GM23248 (cell line): ENCODE measurements around the gene MYEOV. TPM values are rescaled to one million over a fixed set of nuclear protein-coding genes. Genes with fewer than 3 reads are reported as not detected.
A peak's percentile ranks its signal among the peaks of the same experiment; 100 is the strongest.

Source experiments
- DNase-seq: peaks from one replicate; pipeline ENCODE4 v3.0.0-alpha.2; 2015
- H2AFZ ChIP-seq: fragments of 200-600 bp; sonication (generic); 2 replicates; pipeline ENCODE4 v1.6.1; 2016; ENCODE audit warnings: antibody characterized with exemption
- H3F3A ChIP-seq: fragments of 200-600 bp; sonication (generic); 2 replicates; pipeline ENCODE4 v1.6.1; 2016; ENCODE audit warnings: mild to moderate bottlenecking, antibody characterized with exemption, mixed run types; ENCODE audit not compliant: insufficient read depth
- H3K27ac ChIP-seq: fragments of 200-600 bp; sonication (generic); 2 replicates; pipeline ENCODE4 v1.5.1; 2016; ENCODE audit warnings: mild to moderate bottlenecking
- H3K27me3 ChIP-seq: fragments of 200-600 bp; sonication (generic); replicated peaks from 2 replicates; pipeline ENCODE4 v1.6.1; 2016; ENCODE audit warnings: mild to moderate bottlenecking; ENCODE audit not compliant: insufficient read depth
- H3K36me3 ChIP-seq: fragments of 200-600 bp; sonication (generic); 2 replicates; pipeline ENCODE4 v1.6.1; 2016; ENCODE audit warnings: low read depth, mild to moderate bottlenecking
- H3K4me1 ChIP-seq: fragments of 200-600 bp; sonication (generic); 2 replicates; pipeline ENCODE4 v1.6.1; 2016; ENCODE audit warnings: mild to moderate bottlenecking; ENCODE audit not compliant: insufficient read depth
- H3K4me2 ChIP-seq: fragments of 200-600 bp; sonication (generic); one replicate; pipeline ENCODE4 v1.6.1; 2016; ENCODE audit warnings: mild to moderate bottlenecking; ENCODE audit not compliant: unreplicated experiment
- H3K4me3 ChIP-seq: fragments of 200-600 bp; sonication (generic); 2 replicates; pipeline ENCODE4 v1.5.1; 2016; ENCODE audit warnings: mild to moderate bottlenecking
- H3K79me2 ChIP-seq: fragments of 200-600 bp; sonication (generic); 2 replicates; pipeline ENCODE4 v1.6.1; 2016; ENCODE audit warnings: mild to moderate bottlenecking; ENCODE audit not compliant: insufficient read depth
- H3K9ac ChIP-seq: fragments of 200-600 bp; sonication (generic); 2 replicates; pipeline ENCODE4 v1.6.1; 2016; ENCODE audit warnings: mild to moderate bottlenecking
- H3K9me2 ChIP-seq: fragments of 200-600 bp; sonication (generic); 2 replicates; pipeline ENCODE4 v1.6.1; 2016; ENCODE audit warnings: mixed run types, mild to moderate bottlenecking, moderate library complexity; ENCODE audit not compliant: insufficient read depth
- H3K9me3 ChIP-seq: fragments of 200-600 bp; sonication (generic); one replicate; pipeline ENCODE4 v1.6.1; 2017; ENCODE audit warnings: low read depth
- H4K20me1 ChIP-seq: fragments of 200-600 bp; sonication (generic); 2 replicates; pipeline ENCODE4 v1.6.0; 2016; ENCODE audit not compliant: insufficient read depth
- EZH2 ChIP-seq: fragments of 200-600 bp; sonication (generic); IDR thresholded peaks from 2 replicates; pipeline ENCODE4 v1.6.1; 2018; ENCODE audit warnings: antibody characterized with exemption, mild to moderate bottlenecking; ENCODE audit not compliant: insufficient read depth, poor library complexity, severe bottlenecking
- EZH2phosphoT487 ChIP-seq: fragments of 200-600 bp; sonication (generic); IDR thresholded peaks from 2 replicates; pipeline ENCODE4 v1.6.1; 2018; ENCODE audit warnings: antibody characterized with exemption, moderate library complexity, mild to moderate bottlenecking, low read depth; ENCODE audit not compliant: insufficient read depth
- WGBS, 2 experiments: methylation state at CpG; one replicate each; pipeline ENCODE4 v1.1.6; 2015 to 2017; ENCODE audit warnings: low lambda C conversion rate in 2 of 2, low coverage in 1 of 2; ENCODE audit errors: missing lambda C conversion rate in 2 of 2; 5-methylcytosine and 5-hydroxymethylcytosine counted together
- in situ Hi-C: fragments of 300-500 bp; cut with MboI; formaldehyde crosslinking; loops from 2 replicates; pipeline ENCODE4 v1.15.0; 2020
- polyA plus RNA-seq: library from polyadenylated mRNA; unstranded; fragments of >200 nt; fragmentation: Nextera tagmentation; extraction: Ambion mirVana; gene quantifications from 2 replicates; pipeline ENCODE4 v1.2.1, GENCODE V29; 2016
- total RNA-seq: library from RNA; depleted of rRNA; stranded (reverse); fragments of >200 nt; shearing (Covaris generic); gene quantifications from 2 replicates; pipeline ENCODE4 v1.2.3, GENCODE V29; 2014

MYEOV gene
- total and polyA plus RNA-seq, 2 experiments from 2014 or later = 0.86 to 7.2 TPM

- no peak overlapping the region for H3K4me3 ChIP-seq
- H3K27ac ChIP-seq = no peak overlapping the region
- no peaks in the 10 kb centered on the region for H3K36me3 ChIP-seq
- no peaks in the 10 kb centered on the region for H3K79me2 ChIP-seq
- H4K20me1 ChIP-seq = no peaks in the 10 kb centered on the region
- H2AFZ ChIP-seq = no peak overlapping the region
- H3K4me2 ChIP-seq = no peak overlapping the region
- DNase-seq = peak; percentile 25
- H3K9me3 ChIP-seq = no peaks in the 10 kb centered on the region
- no peaks in the 10 kb centered on the region for H3F3A ChIP-seq
- no peaks in the 10 kb centered on the region for H3K4me1 ChIP-seq
- no peak overlapping the region for H3K9ac ChIP-seq
- in situ Hi-C loops = no loop called here
- 59 to 63% methylated on average over 35 of the region's 35 CpGs for WGBS, 2 experiments
- peaks cover 28% of the 10 kb centered on the region for H3K27me3 ChIP-seq
- H3K9me2 ChIP-seq = no peaks in the 10 kb centered on the region
- TF ChIP-seq EZH2 (no peak), EZH2phosphoT487 (no peak)
These were observed 44.4 kb upstream of the MYEOV start for GRCh38 chr11:69249311-69250185.

DNA sequence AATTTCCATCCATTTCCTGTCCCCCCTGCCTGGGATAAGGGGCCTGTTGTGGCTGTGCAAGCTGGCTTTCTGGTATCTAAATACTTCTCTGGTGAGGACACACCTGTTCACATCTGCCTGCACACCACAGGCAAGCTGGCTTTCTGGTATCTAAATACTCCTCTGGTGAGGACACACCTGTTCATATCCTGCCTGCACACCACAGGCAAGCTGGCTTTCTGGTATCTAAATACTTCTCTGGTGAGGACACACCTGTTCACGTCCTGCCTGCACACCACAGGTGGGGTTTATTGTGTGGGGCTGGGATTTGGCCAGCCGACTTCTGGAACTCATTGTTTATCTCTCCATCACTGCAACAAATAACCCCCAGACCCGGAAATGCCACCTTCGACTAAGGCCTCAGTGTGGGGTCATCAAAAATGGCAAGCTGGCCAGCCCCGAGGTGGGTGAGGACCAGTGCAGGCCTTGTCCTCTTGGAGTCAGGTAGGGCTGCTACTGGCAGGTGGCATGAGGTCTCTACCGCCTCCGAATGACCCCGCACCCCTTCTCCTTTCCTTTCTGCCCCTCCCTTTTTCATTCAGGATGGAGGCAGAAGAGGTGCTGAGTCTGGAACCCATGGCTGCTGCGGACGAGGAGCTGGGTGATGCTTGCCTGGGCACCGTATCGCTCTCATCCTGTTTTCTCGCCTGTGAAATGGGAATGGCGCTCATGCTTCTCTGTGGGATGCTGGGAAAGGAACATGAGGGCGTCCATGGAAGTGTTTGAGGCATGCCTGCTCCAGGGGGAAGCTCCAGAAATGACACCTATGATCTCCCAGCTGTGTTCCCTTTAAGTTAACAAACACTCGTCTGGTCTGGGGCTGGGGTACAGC is 43.5 kb upstream of the MYEOV start:
- no peaks in the 10 kb centered on the region for H3K9me2 ChIP-seq
- WGBS, 2 experiments = 73 to 77% methylated on average over 16 of the region's 16 CpGs

DNA sequence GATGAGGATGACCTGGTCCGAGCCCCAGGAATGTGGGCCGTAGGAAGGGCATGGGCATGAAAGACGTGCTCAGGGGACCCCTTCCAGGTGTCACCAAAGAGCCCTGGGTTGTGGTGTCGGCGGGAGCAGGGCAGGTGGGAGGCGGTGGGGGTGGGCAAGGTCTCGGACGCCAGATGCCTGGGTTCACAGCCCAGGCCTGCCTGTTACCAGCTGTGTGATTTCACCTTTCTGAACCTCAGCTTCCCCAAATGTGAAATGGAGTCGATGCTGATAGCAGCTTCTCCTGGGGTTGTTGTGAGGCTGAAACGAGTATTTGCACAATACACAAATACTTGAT is 42.9 kb upstream of the MYEOV start:
- Histone ChIP-seq H3K27ac (no peak overlapping the region), H3K9ac (no peak overlapping the region), H3K9me3 (no peaks in the 10 kb centered on the region), H3K4me3 (no peak overlapping the region), H3K79me2 (no peaks in the 10 kb centered on the region), H2AFZ (no peak overlapping the region), H3K36me3 (no peaks in the 10 kb centered on the region), H3K27me3 (peaks cover 28% of the 10 kb centered on the region), H3K4me1 (no peaks in the 10 kb centered on the region), H4K20me1 (no peaks in the 10 kb centered on the region), H3K4me2 (no peak overlapping the region), H3F3A (no peaks in the 10 kb centered on the region), H3K9me2 (no peaks in the 10 kb centered on the region)
- DNase-seq = no peak
- 63 to 67% methylated on average over 9 to 10 of the region's 10 CpGs for WGBS, 2 experiments
- TF ChIP-seq EZH2phosphoT487 (no peak), EZH2 (no peak)
- in situ Hi-C loops = no loop called here

More for the DNA sequence above, 43.5 kb upstream of the MYEOV start:
- Histone ChIP-seq H2AFZ (no peak overlapping the region), H3K27ac (no peak overlapping the region), H3F3A (no peaks in the 10 kb centered on the region), H3K4me2 (no peak overlapping the region), H3K9me3 (no peaks in the 10 kb centered on the region), H3K36me3 (no peaks in the 10 kb centered on the region), H3K4me1 (no peaks in the 10 kb centered on the region), H3K27me3 (peaks cover 28% of the 10 kb centered on the region), H3K9ac (no peak overlapping the region), H3K79me2 (no peaks in the 10 kb centered on the region), H3K4me3 (no peak overlapping the region), H4K20me1 (no peaks in the 10 kb centered on the region)
- TF ChIP-seq EZH2phosphoT487 (no peak), EZH2 (no peak)
- no peak for DNase-seq
- in situ Hi-C loops = no loop called here

DNA sequence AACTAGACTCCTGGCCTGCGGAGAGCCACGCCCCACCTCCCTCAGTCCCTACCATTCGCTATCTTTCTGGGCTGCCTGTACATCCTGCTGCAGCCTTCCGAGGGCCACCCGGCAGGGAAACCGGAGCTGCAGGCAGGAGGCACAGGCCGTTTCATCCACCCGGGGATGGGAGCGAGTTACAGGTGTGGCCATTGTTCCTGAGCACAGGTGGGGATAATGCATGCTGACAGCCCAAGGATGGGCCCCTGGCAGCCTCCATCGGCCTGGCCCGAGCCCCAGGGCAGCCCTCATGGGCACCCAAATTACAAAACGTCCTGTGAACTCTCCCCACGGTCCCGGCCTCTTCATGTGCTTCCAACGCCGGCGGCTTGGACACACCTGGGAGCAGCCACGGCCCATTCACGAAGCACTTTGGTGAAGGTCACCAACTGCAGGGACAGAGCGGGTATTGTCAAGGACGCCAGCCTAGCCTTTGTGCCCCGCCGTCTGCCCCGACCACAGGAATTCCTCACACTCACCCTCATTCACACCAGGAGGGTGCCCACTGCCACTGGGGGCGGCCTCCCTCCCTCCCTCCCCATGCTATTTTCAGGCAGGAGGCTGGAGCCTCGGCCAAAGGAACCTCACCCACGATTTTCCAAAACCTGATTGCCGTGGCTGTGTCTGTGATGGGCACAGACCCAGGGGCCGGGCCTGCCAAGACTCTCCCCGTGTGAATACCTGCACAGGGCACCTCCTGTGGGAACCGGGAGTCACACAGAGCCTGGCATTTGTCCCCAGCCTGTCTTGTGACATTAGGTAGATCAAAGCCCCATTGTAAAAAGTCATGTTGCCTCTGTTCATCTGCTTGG is 42.1 kb upstream of the MYEOV start:
- Histone ChIP-seq H3K27me3 (peaks cover 28% of the 10 kb centered on the region), H3K79me2 (no peaks in the 10 kb centered on the region), H3F3A (no peaks in the 10 kb centered on the region), H3K4me3 (no peak overlapping the region), H3K9me3 (no peaks in the 10 kb centered on the region), H3K27ac (no peak overlapping the region), H4K20me1 (no peaks in the 10 kb centered on the region), H3K4me1 (no peaks in the 10 kb centered on the region), H3K4me2 (no peak overlapping the region), H3K36me3 (no peaks in the 10 kb centered on the region), H3K9ac (no peak overlapping the region), H3K9me2 (no peaks in the 10 kb centered on the region), H2AFZ (no peak overlapping the region)
- DNase-seq = no peak
- in situ Hi-C loops = no loop called here
- 55 to 58% methylated on average over 29 to 31 of the region's 31 CpGs for WGBS, 2 experiments
- no peak for TF ChIP-seq EZH2phosphoT487
- TF ChIP-seq EZH2 = no peak
